IPS-11a (cell line): ENCODE data around the gene TMED3.
"Not testable (repeated sequence)": the region's sequence is repeated elsewhere in the genome, so short reads cannot be mapped to it uniquely, and the experiment has no call there.

ENCODE experiments used
- H3K4me3 ChIP-seq: one replicate; pipeline ENCODE4 v1.5.1; 2013; ENCODE audit warnings: low read depth, low read length, control low read depth

TMED3 gene

GRCh38 chr15:79315623-79316328 is 4.9 kb downstream of the TMED3 start:
- H3K4me3 ChIP-seq, result no peak overlapping the region

DNA sequence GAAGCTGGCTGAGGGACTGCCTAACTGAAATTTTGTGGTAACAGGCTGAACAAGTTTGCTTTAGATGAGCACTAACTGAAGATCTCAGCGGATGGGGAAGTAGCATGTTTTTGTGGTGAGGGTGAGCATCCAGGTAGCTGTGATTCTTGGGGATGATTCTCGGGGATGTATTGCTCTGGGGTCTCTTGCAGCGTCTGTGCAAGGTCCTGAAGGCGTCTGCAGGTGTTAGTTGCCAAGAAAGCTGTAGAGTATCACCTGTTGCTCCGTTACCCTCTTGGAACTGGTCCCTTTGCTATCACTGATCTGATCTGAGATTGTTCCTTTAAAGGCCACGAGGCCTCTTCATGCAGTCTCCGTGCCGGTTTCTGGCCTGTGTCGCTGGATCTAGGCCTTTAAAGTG is 6.0 kb downstream of the TMED3 start:
- no peak overlapping the region for H3K4me3 ChIP-seq

GRCh38 chr15:79319973-79320372 is 9.1 kb downstream of the TMED3 start:
- H3K4me3 ChIP-seq, result not testable (repeated sequence)

DNA sequence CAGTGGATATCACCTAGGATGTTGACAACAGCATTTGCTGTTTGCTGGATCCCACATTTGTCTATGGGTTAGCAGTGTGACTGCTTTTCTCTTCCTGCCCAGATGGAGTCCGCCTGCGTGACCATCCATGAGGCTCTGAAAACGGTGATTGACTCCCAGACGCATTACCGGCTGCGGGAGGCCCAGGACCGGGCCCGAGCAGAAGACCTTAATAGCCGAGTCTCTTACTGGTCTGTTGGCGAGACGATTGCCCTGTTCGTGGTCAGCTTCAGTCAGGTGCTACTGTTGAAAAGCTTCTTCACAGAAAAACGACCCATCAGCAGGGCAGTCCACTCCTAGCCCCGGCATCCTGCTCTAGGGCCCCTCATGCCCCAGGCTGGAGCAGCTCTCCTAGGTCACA is 11.0 kb downstream of the TMED3 start:
- H3K4me3 ChIP-seq, result no peak overlapping the region

DNA sequence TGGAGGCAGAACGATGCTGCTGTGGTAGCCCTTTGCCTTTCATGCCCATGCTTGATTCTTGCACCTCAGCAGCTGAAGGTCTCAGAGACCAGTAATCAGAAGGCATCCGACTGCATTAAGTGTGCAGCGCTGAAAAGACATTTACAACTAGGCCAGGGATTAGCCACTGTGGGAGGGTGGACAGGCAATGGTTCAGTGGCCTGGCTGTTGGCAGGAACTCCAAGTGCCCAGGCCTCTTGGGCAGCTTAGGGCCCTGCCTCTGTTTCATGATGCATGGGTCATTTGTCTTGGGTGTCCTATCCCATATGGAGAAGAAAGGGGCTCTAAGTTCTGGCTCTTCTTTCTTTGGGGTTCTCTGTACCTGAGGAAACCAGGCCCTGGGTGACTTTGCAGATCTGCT is 11.4 kb downstream of the TMED3 start:
- no peak overlapping the region for H3K4me3 ChIP-seq

DNA sequence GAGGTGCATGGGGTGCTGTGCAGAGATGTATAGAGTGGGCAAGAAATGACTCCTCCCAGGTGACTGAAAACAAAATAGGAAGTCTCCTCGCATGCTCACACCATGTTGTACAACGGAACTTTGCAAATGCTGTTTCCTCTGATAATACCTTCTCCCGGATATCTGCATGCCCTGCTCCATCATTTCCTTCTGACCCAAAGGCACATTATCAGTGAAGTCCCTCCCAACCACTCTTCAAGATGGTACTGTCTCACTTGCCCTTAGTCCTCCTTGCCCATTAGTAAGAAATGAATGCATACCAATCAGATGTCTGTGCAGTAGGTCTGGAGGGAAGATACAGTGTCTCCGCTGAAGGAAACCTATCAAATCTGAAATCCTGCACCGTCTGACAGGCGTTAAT is 12.0 kb downstream of the TMED3 start:
- H3K4me3 ChIP-seq, result no peak overlapping the region

DNA sequence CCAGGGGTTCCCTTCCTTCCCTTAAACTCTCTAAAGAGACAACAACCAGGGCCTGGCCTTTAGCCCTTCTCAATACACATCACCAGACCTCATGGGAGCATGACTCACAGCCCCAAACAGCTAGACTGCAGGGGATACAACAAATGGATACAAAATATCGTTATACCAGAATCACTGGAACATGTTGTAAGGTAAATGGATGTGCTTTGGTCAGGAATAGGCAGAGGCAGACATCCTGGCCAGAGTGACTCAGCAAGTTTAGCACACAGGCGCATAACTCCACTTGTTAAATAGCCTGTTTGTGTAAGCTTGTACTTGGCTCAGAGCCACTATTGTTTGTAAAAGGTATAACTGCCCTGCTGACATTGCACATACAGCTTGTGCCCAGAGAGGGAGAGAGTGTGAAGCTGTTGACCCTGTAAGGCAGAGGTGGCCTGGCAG is 18.3 kb downstream of the TMED3 start:
- H3K4me3 ChIP-seq, result no peak overlapping the region

DNA sequence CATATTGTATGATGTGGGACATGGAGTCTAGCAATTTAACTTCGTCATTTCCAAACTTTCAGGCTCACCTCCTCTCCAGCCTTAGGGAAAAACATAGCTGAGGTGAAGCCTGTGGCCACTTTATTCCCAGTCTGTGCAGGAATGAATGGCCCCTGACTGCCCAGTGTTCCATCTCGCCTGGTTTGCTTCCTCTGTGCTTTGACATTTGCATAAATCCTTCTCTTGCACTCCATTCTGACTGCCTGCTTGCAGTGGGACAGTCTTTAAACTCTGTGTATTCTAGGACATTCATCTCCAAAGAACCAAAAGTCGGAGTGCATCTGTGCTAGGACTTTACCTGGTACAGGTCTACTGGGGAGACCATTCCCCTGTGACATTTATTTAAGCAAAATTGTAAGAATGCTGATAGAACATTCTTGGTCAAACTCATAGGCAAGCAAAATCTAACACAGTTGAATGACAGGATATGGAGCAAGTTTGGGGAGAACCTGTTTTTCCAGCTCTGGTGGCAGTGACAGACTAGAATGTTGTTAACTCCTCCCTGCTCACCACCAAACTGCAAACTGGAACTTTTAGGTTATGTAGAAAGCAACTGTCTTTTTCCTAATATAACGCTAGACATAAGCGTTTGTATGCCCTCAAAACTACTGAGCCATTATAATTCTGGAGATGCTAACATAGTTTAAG is 22.1 kb downstream of the TMED3 start:
- H3K4me3 ChIP-seq, result no peak overlapping the region

GRCh38 chr15:79337591-79337990 is 26.7 kb downstream of the TMED3 start:
- H3K4me3 ChIP-seq, result no peak overlapping the region

DNA sequence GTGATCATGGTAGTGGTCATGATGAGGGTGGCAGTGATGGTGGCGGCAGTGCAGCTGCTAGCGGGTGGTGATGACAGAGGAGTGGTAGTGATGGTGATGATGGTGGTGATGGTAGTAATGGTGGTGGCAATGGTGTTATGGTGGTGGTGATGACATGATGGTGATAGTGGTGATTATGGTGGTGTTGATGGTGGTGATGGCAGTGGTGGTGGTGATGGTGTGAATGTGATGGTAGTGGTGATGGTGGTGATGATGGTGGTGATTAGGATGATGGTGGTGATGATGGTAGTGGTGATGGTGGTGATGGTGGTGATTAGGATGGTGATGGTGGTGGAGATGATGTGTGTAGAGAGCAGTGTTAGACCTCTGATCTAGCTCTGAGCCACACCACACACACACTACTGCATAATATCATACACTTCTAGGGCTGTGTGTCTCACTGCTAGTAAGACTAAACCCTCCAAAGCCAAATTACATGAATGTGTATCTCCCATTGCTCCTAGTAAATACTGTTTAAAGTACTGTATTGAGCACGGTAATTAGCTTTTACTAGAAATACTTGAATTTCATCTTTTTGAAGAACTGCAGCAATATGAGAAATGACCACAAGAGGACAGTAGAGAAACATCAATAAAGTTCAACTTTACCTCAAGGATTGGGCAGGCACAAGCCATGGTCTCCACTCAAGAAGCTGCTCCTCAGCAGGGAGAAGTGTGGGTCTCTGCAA is 28.8 kb downstream of the TMED3 start:
- no peak overlapping the region for H3K4me3 ChIP-seq

GRCh38 chr15:79340315-79340602 is 29.3 kb downstream of the TMED3 start:
- no peak overlapping the region for H3K4me3 ChIP-seq

DNA sequence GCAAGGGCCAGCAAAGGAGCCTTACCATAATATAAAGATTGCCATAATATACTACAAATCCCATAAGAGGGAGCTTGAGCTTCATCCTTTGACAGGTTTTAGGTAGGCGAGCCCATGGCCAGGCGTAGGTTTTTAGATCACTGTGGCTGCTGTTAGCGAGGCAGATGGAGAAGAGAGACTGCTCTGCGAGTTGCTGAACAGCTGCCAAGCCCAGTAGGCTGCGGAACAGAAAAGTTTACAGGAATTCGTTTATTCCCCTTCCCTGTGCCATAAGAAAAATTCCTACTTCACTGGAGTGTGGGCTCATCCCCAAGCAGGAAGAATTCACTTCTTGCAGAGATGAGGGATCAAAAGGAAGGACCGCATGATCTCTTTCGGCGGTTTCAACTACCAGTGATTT is 30.5 kb downstream of the TMED3 start:
- H3K4me3 ChIP-seq, result no peak overlapping the region

DNA sequence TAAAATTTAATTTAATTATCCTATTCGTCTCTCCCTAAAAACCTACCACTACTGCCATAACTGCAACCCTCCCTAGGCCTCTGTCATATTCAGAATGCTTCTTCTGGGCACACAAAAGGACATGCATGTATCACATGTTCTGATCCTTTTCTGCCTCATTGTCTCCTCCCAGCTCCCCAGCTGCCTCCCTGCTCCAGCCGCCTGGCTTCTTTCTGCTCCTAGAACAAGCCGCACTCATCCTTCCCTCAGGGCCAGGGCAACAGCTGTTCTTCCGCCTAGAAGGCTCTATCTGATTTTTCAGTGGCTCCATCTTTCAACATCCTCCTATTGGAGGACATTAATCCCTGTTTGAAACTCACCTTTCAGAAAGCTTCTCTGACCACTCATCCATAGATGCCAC is 38.6 kb downstream of the TMED3 start:
- H3K4me3 ChIP-seq, result no peak overlapping the region

DNA sequence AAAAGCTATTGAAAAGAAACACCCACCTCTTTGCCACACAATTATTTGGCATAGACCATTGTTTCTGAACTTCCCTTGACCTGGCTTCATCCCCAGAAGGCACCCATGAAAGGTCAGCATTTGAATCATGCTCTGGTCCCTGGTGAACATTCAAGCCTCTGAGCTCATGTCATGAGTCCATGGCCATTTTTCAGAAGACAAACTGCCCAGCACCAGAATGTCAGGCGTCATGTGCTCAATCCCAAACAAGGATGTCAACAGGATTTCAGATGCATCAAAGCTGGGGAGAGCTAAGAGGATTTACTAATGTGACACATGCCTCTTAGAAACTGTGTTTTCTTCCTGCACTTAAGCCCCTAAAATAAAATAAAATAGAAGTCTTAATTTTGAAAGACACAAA is 41.3 kb downstream of the TMED3 start:
- H3K4me3 ChIP-seq, result no peak overlapping the region

DNA sequence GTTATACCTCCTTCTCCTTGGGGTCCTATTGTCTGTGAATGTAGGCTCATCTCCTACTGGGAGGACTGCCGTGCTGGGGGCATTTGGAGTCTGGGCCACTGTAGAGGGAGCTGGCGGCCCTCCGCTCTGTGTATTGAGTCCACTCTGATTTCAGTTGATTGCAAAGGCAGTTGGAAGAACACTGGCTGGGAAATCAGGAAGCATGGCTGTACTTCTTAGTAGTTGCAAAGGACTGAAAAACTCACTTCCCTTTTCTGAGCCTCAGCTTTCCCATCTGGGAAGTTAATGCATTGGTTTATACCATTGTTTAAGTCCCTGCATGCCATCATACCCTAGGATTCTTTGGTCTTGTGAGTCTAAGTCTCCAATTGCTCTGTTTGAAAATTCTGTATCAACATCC is 46.7 kb downstream of the TMED3 start:
- H3K4me3 ChIP-seq, result no peak overlapping the region

DNA sequence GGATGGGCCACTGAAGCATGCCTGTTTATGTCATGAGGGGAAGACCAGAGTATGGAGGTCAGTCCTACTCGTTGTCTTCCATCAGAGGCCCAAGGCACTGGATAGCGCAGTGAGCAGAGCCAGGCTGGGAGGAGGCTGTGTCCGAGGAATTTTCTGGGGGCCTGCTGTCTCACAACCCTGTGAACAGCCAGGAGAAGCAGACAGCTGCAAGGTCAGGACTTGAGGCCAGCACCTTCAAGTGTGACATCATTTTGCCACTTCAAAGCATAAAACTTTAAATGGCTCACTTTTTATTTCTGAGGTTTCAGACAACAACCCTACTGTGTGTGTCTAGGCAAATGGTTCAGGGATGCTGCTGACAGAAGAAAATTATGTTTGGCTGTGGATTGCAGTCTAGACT is 47.2 kb downstream of the TMED3 start:
- H3K4me3 ChIP-seq, result no peak overlapping the region

GRCh38 chr15:79364571-79365240 is 53.8 kb downstream of the TMED3 start:
- no peak overlapping the region for H3K4me3 ChIP-seq

GRCh38 chr15:79365765-79366164 is 54.9 kb downstream of the TMED3 start:
- no peak overlapping the region for H3K4me3 ChIP-seq

GRCh38 chr15:79366691-79367090 is 55.8 kb downstream of the TMED3 start:
- no peak overlapping the region for H3K4me3 ChIP-seq

DNA sequence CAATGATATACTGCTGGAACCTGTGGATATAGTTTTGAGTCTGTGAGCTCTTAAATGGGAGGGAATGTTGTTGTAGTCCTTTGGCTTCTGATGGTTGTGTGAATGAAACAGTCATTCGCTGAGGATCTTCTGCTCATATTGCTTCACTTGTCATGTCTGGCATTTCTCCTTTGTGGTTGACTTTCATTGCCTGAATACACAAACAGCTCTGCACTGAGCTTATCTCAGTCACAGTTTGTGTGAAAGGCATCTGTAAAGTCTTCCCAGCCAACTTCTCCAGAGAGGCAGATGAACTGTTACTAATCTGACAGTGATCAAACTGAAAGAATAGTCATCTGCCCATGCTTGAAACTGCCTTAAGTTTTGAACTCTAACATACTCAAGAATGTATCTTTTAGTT is 59.8 kb downstream of the TMED3 start:
- no peak overlapping the region for H3K4me3 ChIP-seq

GRCh38 chr15:79371591-79371990 is 60.7 kb downstream of the TMED3 start:
- no peak overlapping the region for H3K4me3 ChIP-seq

DNA sequence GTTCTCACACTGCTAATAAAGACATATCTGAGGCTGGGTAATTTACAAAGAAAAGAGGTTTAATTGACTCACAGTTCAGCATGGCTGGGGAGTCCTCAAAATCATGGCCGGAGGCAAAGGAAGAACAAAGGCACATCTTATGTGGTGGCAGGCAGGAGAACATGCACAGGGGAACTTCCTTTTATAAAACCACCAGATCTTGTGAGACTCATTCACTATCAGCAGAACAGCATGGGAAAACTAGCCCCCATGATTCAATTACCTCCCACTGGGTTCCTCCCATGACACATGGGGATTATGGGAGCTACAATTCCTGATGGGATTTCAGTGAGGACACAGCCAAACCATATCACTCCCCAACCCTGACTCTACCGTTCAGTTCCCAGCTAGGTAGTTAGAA is 61.5 kb downstream of the TMED3 start:
- H3K4me3 ChIP-seq, result no peak overlapping the region
